Fibroblast of the conjunctiva (primary cell): ENCODE measurements around the gene NEMP2.

Source experiments
- DNase-seq: peaks from one replicate; pipeline ENCODE4 v3.0.0-alpha.2; 2010; ENCODE audit warnings: low read depth

The NEMP2 gene, protein sequence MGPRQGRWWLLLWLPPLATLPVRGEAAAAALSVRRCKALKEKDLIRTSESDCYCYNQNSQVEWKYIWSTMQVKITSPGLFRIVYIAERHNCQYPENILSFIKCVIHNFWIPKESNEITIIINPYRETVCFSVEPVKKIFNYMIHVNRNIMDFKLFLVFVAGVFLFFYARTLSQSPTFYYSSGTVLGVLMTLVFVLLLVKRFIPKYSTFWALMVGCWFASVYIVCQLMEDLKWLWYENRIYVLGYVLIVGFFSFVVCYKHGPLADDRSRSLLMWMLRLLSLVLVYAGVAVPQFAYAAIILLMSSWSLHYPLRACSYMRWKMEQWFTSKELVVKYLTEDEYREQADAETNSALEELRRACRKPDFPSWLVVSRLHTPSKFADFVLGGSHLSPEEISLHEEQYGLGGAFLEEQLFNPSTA

DNA sequence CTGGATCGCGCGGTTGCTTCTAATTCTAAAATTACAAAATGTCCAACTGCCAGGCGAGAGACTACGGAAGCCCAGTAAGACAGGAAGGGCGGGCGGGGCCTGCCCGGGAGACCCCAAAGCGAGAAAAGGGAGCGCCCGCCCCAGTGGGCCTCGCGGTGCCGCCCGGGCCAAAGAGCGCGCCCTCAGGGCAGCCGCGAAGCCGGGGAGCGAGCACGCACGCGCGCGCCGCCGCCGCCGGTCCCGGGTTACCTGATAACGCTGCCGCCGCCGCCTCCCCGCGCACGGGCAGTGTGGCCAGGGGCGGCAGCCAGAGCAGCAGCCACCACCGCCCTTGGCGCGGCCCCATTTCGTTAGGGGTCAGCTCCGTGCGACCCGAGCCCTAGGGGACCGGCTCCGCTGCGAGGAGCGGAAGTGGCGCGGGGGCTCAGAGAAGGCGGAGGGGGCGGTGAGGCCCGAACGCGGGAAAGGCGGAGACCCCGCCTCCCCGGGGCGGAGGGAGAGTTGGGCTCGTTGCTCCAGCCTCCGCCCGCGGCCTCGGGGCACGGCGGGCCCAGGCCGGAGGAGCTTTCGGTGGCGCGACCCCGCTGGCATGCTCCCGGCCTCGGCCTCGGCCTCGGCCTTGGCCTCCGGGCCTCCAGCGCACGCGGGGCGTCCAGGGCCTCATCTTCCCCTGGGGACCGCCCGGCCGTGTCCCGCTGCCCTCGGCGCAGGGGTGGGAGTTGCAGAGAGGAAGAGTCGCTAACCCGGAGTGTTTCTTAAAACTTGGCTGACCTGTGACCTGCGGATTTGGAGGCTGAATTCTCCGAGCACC, at the start of gene NEMP2:
Gene NEMP2 (minus strand): TSS at position 413 of the 811 bp plus-strand sequence. CDS start 67 bp downstream, at position 346.
- DNase-seq, result peak; percentile 50

DNA sequence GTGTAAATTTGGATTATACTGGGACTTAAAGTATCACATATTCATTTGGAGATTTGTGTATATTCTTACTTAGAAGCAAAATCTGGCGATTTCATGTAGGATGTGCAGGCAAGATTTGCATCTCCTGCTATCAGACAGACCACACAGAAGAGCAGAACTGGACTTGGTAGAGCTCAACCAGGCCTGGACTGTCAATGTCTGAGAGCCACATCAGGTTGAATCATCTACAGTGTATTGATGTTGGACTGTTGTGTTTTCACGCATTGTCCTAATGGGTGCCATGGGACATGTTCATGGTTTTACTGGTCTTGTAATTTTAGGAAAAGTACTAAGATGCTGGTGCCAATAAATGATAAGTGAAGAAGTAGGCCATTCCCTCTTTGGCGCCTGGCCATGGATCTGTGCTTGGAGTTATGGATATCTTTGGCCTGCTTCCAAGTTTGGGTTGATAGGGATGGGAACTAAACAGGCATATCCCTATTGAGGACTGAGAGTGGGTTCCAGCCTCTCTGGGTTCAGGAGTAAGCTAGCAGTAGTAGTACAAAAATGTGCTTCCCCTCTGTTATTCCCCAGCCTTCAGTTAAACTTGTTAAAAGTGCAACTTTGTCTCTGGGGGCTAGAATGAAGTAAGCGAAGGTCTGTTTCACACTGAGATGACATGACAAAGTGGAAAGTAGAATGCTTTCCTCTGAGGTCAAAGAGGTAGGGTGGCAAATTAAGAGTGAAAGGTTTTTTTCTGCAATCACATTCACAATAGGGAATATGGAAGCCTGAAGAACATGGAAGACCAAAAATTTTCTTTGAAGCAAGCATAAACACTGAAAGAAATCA, 49.2 kb upstream of the NEMP2 start:
- no peak for DNase-seq

DNA sequence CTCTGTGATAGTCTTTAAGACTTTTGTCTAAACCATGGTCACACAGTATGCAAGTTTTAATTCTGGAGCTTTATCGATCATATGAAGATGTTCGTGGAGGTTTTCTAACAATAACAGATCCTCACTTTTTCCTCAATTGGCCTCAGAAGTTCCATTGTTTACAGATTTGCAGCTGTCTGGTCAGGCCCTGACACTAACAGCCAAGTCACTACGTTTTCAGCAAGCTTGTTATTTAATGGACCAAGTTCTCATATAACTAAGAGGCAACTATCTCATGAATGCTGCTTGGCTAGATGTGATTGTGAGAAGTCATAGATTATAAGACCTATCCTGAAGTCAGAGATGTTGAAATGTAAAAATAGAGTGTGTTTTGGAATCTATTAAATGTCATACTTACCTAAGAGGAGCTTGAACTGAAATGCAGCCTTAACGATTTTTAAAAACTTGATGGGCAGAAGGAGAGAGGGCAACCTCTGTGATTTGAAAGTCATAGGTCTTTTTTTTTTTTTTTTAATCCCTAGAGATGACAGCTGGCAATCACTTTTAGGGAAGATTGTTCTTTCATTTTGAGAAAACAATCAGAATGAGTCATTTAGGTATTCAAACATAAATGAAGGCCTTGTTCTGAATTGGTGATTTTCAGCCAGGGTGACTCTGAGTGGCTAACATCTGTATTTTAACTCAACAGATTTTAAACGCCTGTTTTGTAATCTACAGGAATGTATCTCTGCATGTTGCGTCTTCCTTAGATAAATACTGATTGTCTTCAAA, 48.4 kb upstream of the NEMP2 start:
- DNase-seq, result no peak

DNA sequence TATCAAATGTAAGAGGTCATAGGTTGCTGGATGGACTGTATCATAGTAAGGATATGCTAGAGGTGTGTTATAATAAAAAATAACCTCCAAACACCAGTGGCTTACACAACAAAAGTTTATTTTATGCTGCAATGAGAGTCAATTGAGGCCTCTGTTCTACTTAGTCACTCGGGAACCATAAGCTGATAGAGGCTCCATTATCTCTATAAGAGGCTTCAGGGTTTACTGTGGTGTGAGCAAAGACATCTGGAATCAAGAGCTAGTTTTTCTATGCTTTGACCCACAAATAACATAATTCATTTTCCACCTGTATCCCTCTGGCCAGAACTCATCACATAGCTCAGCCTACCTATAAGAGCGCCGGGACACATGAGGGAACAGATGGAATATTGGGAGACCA, 47.5 kb upstream of the NEMP2 start:
- no peak for DNase-seq

DNA sequence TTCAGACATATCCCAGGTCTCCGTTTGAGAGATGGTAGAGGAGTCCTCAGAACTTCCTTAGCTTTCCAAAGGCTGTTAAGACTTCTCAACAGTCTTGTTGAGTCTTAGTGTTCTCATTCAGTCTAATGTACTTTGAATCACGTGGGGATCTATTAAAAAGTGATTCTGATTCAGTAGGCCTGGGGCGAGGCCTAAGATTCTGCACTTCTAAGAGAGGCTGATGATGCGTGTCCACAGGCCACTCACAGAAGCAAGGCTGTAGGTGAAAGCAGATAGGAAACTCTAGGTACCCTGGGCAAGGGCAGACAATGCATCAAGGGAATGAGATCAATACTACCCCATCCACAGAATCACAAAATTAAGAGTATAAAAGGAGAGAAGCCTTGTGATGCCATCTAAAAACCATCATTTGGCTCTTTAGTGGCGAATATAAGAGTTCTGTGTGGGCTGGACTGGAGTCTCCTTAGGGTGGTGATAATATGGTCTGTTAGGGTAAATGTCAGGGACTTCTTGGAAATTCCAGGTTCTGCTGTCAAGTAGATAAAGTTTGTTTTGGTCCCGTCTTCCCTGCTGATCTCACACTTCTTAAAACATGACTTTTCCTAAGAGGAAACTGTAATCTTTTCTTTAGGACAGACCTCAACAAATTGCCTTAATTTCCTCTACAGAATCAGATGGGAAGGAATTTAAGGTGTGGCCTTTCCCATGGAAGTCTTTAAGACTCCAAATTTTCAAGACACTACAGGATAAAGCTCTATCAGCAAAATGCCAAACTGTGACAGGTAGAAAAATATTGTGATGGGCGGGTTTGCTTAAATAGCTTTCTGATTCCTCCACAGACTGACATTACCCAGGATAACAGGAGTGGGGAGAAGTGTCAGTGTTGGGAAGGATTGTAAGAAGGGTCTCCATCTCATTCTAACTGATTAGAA, 45.7 kb upstream of the NEMP2 start:
- DNase-seq, result no peak

DNA sequence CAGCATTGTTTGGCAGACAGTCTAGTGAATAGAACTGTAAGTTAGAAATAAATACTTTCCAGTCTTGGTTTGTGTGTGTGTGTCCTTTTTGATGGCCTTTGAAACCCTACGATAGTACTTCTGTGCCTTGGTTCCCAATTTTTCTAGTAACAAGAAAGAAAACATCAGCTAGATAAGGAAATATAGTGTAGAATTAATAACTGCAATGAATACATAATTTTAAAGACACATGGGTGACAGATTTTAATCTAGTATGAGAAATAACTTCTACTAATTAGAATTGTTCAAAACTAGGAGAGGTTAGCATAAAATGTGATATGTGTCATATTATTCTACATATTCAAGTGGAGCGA, 44.5 kb upstream of the NEMP2 start:
- no peak for DNase-seq

DNA sequence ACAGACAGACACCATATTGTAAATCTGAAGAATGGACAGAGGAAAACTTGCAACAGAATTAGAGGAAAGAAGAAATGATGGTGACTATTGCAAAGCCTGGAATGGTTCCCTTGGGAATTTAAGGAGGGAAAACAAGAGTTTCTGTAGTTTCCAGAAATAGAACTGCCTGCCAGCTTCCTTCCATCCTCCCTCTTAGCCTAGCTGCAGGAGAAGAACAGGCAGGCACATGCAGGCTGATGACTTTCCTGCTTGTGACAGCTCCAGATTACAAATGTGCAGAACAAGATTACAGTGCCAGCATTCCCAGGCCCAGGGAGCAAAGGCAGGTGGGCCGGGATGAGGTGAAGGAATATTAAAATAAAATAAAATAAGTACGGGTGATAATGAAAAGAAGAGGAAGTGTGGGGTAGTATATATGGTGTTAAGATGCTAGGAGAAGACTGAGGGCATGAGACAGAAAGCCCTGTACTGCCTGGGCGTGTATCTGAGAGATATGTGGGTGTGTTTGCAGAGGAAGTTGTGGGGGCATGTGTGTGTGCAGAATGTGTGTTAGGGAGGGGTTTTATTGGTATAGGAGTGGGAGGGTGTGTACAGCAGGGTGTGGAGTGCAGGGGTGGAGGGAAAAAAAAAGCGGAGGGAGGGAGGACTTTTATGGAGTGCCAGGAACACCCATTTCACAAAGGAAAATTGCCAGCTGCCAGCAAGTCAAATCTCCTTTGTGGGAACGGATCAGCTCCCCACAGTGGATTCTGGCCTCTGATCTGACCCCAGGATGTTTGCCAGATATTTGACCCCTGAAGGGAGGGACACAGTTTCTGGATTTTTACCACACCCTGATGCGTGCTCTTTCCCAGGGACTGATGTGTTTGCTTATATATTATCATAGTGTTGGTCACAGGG, 43.9 kb upstream of the NEMP2 start:
- DNase-seq, result no peak

DNA sequence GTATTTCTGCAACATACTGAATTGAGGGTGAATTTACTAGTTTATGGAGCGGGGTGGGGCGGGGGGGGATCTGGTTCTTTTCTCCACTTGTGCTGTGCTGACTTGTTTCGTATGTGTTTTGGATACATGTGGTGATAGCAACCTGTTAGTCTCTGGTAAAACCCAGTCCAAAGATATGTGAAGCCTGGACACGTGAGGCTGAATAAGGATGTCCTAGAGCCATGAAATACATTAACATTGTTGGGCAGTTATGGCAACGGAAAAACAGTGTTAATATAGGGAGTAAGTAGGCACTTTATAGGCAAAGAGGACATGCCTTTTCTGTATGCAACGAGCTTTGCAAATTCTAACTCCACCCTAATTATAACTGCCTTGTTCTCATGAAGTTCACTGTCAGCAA, 42.1 kb upstream of the NEMP2 start:
- DNase-seq, result no peak

DNA sequence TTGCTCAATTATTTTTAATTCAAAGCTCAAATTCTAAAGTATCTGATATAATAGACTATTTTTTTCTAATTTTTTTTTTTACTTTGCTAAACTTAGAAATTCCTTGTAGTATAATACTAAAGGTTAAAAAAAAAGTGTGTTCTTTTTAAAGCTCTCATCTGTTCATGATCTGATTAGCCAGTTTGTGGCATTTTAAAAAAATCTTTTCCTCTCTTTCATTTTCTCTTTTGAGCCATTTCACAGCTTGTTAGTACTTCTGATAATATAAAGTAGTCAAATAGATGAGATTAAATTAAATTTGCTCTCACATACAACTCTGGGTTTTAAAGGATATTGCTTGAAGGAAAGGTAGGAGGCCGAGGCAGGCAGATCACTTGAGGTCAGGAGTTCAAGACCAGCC, 40.7 kb upstream of the NEMP2 start:
- DNase-seq, result no peak

DNA sequence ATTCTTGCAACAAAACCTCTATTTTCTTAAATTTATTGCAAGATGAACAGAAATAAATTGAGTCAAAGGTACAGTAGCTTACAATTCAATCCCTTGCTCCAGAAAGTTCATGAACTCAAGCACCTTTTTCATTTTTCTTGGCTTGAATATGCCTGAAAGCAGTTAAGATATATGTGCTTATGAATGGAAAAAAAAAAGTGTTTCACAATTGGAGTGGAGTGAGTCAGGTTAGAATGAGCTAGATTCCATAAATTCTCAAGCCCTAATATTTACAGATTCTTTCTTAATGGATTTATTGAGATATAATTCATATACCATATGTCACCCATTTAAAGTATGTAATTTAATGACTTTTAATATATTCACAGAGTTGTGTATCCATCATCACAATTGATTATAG, 39.6 kb upstream of the NEMP2 start:
- no peak for DNase-seq

DNA sequence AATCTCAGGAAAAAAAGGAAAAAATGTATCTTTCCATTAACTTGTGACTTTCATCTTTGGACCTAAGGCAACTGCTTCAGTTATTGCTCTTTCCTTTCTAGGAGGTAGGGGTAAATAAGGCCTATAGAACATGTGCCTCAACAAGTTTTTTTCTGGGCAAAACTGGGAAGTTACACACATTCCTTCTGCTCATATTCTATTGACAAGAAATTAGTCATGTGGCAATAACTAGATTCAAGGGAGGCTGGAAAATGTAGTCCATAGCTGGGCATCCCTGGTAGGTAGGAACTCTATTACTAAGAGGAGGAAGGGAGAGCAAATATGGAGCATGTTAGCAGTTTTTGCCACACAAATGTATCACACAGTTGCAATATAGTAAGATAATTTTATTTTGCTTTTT, 37.7 kb upstream of the NEMP2 start:
- DNase-seq, result no peak

DNA sequence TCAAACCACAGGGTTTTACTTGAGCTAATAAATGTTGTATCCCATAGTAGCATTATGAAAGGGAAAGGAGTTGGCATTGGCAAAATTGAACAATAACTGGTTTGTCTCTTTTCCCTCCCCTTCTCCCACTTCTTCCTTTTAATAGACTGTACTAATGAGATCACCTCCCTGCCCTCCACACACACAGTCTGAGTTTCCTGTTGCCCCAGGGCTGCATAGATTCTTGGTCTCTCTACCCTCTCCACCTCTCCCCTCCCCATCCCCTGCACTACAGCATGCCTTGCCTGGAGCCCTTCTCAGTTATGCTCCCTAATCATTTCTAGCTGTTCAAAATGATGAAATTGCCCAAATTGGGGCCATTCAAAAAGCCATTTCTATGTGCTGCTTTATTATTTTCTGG, 37.2 kb upstream of the NEMP2 start:
- DNase-seq, result no peak

DNA sequence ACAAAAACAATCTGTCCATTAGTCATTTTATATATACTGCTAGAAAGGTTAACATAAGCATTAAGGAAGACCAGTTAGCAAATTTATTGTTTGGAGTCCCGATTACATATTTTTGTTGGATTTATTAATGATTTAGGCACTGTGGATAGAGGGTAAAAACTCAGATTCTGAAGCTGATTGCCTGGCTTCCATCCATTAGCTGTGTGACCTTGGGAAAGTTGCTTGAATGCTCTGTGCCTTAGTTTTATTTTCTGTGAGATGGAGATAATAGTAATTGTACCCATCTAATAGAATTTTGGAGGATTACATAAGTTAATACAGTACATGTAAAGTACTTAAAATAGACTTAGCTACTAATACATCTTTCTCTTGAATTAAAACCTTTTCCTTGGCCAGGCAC, 36.3 kb upstream of the NEMP2 start:
- no peak for DNase-seq

DNA sequence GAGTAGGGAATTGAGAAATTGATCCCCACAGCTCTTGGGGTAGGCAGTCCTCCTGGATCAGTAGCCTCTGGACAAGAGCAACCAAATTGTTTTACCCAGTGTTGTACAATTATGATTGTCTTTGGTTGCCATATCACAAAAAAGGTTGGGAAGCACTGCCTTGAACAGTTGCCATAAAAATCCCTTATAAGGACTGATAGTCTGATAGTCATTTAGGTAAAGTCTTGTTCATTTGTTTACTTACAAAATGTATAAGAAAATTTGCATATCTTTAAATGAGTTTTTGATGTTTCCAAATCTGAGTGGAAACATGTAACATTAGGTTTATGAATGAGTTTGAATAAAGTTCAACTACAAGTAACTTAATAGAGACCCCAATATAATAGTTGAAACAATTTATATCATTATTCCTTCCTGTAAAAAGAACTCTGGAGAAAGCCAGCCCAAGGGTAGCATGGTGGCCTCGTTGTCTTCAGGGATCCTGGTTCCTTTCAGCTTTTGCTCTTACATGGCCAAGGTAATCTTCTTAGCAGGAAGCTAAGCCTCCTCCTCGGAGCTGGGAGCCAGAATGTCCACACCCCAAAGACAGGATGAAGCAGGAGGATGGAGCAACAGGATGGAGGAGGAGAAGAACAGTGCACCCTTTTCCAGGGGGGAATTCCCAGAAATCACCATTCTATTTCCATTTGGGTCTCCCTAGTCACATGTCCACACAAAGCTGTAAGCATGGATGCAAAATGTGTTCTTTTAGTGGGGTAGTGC, 35.7 kb upstream of the NEMP2 start:
- no peak for DNase-seq

DNA sequence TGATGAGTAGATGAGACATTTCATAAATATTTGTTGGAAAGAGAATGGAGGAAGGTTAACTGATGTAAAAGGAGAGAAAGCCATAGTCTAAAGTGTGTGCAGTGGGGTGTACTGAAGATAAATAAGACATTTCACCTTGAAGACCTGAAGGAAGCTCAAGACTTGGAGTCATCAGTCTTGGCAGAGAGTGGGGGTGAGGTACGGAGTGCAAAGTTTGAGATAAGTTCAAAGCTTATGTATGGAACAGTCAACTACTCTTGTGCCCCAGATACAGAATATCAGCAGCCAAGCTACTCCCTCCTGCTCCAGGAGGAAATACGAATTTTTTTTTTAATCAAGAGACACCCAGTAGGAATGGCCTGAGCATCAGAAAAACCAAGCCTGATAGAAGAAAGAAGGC, 30.3 kb upstream of the NEMP2 start:
- no peak for DNase-seq

DNA sequence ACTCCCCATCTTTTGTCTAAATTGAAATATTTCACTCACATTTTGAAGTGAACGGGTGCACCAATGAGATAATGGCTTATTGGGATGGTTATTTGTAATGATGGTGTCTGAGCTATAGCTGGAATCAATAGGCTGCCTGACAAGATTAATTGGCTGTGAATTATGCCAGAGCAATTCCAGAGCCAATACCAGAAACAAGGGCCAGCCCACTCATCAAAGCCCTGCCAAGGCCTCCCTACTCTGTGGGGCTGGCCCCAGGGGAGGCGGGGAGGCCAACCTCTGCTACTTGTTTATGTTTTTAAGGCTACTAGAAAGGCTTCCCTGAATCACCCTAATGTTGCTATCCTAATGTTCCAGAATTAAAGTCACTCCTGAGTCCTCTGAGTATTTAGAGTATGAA, 29.1 kb upstream of the NEMP2 start:
- DNase-seq, result no peak

DNA sequence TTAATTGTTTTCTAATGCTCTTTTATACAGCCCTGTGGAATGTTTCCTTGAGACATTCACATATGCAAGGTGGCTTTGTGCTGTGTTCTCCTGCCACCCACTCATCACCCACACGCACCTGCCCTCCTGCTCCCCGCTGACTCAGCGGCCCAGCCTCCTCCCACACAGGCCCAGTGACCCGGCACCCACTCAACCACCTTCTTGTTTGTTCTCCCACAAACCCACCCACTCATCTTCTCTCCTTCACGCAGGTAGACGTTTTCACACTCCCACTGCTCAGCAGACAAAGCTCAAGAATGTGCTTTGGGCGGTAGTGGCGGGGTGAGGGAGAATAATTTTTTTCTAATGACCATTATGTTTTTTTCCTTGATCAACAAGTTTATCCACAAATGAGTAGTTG, 28.6 kb upstream of the NEMP2 start:
- no peak for DNase-seq

DNA sequence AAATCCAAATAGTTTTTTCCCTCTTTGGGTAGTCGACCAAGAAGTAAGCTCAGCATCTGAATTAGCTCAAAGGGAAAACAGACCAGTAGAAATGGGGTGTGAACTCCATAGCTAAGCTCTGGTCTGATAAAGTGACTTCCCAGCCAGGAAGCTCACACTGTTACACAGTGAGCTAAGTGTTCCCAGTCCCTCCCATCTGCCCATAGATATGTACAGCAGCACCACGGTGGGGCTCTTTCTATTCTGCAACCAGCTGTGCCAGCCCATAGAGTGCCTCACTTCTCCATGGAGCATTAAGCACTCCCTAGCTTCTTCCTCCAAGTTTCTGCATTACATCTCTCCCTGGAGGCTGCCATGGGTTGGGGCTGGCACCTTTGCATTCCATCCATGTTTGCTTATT, 27.6 kb upstream of the NEMP2 start:
- no peak for DNase-seq

DNA sequence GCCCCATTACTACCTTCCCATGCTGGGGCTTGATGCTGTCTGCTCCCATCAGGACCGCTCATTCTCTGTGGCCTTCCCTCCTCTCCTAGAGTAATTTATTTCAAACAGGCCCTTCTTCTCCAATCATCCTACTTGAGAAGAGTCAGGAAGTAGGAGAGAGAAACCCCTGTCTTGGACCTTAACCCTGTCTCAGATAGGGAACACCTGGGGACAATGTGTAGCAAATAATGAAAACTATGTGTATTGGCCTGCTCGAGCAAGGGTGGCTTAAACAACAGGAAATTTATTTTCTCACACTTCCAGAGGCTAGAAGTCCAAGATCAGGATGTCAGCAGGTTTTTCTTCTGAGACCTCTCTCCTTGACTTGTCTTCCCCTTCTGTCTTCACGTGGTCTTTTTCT, 26.6 kb upstream of the NEMP2 start:
- DNase-seq, result no peak
